OCI-LY7 (cell line): ENCODE measurements around the gene BMP8B. TPM values are rescaled to one million over a fixed set of nuclear protein-coding genes. Genes with fewer than 3 reads are reported as not detected.

ENCODE experiments used
- BruUV-seq: library from RNA; stranded (reverse); fragments of 400-500 nt; replicated peaks from 2 replicates; lab custom pipeline; 2021; lab: Mats Ljungman, UMichigan
- CTCF ChIA-PET: fragments of 300-600 bp; sonication (Branson Sonifier 250); formaldehyde crosslinking; loops from one replicate; lab custom pipeline; 2022; ENCODE audit warnings: antibody characterized with exemption; ENCODE audit not compliant: unreplicated experiment; lab: Charles Lee
- POLR2A ChIA-PET: fragments of 300-600 bp; sonication (Branson Sonifier 250); formaldehyde crosslinking; loops from one replicate; lab custom pipeline; 2022; ENCODE audit warnings: antibody characterized with exemption; lab: Charles Lee
- DNase-seq: peaks from one replicate; pipeline ENCODE4 v3.0.0-alpha.2; 2015; ENCODE audit warnings: low spot score
- H2AFZ ChIP-seq: fragments of 200-600 bp; sonication (generic), shearing (Covaris generic); 2 replicates; pipeline ENCODE4 v1.6.1; 2014; ENCODE audit warnings: mild to moderate bottlenecking, antibody characterized with exemption, low read length, moderate library complexity
- H3K27ac ChIP-seq: fragments of 200-600 bp; sonication (generic); 2 replicates; pipeline ENCODE4 v1.5.1; 2014; ENCODE audit warnings: mixed run types, low read depth, mild to moderate bottlenecking, moderate library complexity, low read length, inconsistent platforms; ENCODE audit not compliant: poor library complexity, severe bottlenecking
- H3K36me3 ChIP-seq: fragments of 200-600 bp; sonication (generic); 2 replicates; pipeline ENCODE4 v1.6.1; 2014; ENCODE audit warnings: mild to moderate bottlenecking, antibody characterized with exemption, low read length, moderate library complexity, mixed read lengths; ENCODE audit not compliant: insufficient read depth
- H3K4me1 ChIP-seq: fragments of 200-600 bp; sonication (generic); 2 replicates; pipeline ENCODE4 v1.5.1; 2014; ENCODE audit warnings: mild to moderate bottlenecking, low read length; ENCODE audit not compliant: insufficient read depth, poor library complexity, severe bottlenecking
- H3K4me2 ChIP-seq: fragments of 200-600 bp; sonication (generic); 2 replicates; pipeline ENCODE4 v1.6.1; 2014; ENCODE audit warnings: mild to moderate bottlenecking, low read length
- H3K4me3 ChIP-seq: fragments of 200-600 bp; sonication (generic); 2 replicates; pipeline ENCODE4 v1.5.1; 2014; ENCODE audit warnings: mild to moderate bottlenecking, low read depth, low read length; ENCODE audit not compliant: poor library complexity, severe bottlenecking
- H3K79me2 ChIP-seq: fragments of 200-600 bp; sonication (generic); 2 replicates; pipeline ENCODE4 v1.6.1; 2016; ENCODE audit warnings: low read depth, mild to moderate bottlenecking, low read length, moderate library complexity, mixed read lengths; ENCODE audit not compliant: insufficient read depth
- H3K9me2 ChIP-seq: fragments of 200-600 bp; sonication (generic); 2 replicates; pipeline ENCODE4 v1.6.1; 2016; ENCODE audit warnings: mild to moderate bottlenecking, low read length, mixed read lengths; ENCODE audit not compliant: insufficient read depth
- H3K9me3 ChIP-seq: fragments of 200-600 bp; sonication (generic); 2 replicates; pipeline ENCODE4 v1.6.1; 2014; ENCODE audit warnings: mild to moderate bottlenecking, mixed run types, low read length, mixed read lengths
- H4K20me1 ChIP-seq: fragments of 200-600 bp; sonication (generic); 2 replicates; pipeline ENCODE4 v1.6.1; 2014; ENCODE audit warnings: mild to moderate bottlenecking, antibody characterized with exemption, low read length, moderate library complexity, mixed read lengths; ENCODE audit not compliant: insufficient read depth
- CTCF ChIP-seq: fragments of 200-600 bp; sonication (generic); conservative IDR thresholded peaks from 2 replicates; pipeline ENCODE4 v1.5.1; 2014; ENCODE audit warnings: mild to moderate bottlenecking, antibody characterized with exemption, low read length, moderate library complexity, mixed read lengths
- EZH2phosphoT487 ChIP-seq: fragments of 200-600 bp; sonication (generic); IDR thresholded peaks from 2 replicates; pipeline ENCODE4 v1.6.1; 2018; ENCODE audit warnings: low read depth, borderline replicate concordance, mild to moderate bottlenecking, mixed run types, antibody characterized with exemption, low read length, moderate library complexity, mixed read lengths
- intact Hi-C: fragments of 100-400 bp; cut with micrococcal nuclease; formaldehyde crosslinking; loops from one replicate; pipeline ENCODE4 v1.10.0; 2022; ENCODE audit not compliant: unreplicated experiment
- total RNA-seq, 2 experiments: library from RNA; depleted of rRNA in 1 of 2; stranded (reverse); fragments of >200 nt in 1 of 2; shearing (Covaris generic) in 1 of 2; gene quantifications; 2 replicates each; pipeline ENCODE4 v1.2.3, GENCODE V29; 2014 to 2022

BMP8B gene
- total RNA-seq, 2 experiments from 2014 or later, result 0.34 TPM; not detected in 1

- Histone ChIP-seq H4K20me1 (no peaks in the 10 kb centered on the region), H3K4me3 (no peak overlapping the region), H3K4me2 (no peak overlapping the region), H3K9me2 (no peaks in the 10 kb centered on the region), H3K79me2 (peaks cover 24% of the 10 kb centered on the region; the same call in 1 of the 2 replicates), H3K9me3 (no peaks in the 10 kb centered on the region), H3K4me1 (peaks cover 30% of the 10 kb centered on the region), H2AFZ (no peak overlapping the region), H3K27ac (no peak overlapping the region), H3K36me3 (peaks cover 28% of the 10 kb centered on the region)
- ChIA-PET POLR2A (interaction anchor here (0.7 to 1.8 kb wide), 2 partner anchors 16 to 62 kb away, joined by 3 to 4 read pairs; no protein-coding TSS in a partner anchor), CTCF (no interaction called here)
- DNase-seq, result no peak
- intact Hi-C loops, result no loop called here
- TF ChIP-seq EZH2phosphoT487 (no peak), CTCF (no peak)
- BruUV-seq, result no TSS peak
Observed at GRCh38 chr1:39737546-39738169, 51.0 kb downstream of the BMP8B start.

- intact Hi-C loops, result no loop called here
- peaks cover 20% of the 10 kb centered on the region; the same call in 1 of the 2 replicates for H3K79me2 ChIP-seq
- peaks cover 22% of the 10 kb centered on the region for H3K4me1 ChIP-seq
- no peaks in the 10 kb centered on the region for H4K20me1 ChIP-seq
- H3K9me3 ChIP-seq, result no peaks in the 10 kb centered on the region
- no peak overlapping the region for H3K4me3 ChIP-seq
- no TSS peak for BruUV-seq
- H3K27ac ChIP-seq, result no peak overlapping the region
- H2AFZ ChIP-seq, result no peak overlapping the region
- POLR2A ChIA-PET, result interaction anchor here (0.5 to 1.1 kb wide), 3 partner anchors 9 to 611 kb away, joined by 3 to 4 read pairs (median 3); no protein-coding TSS in a partner anchor
- CTCF ChIA-PET, result no interaction called here
- no peak for DNase-seq
- H3K9me2 ChIP-seq, result no peaks in the 10 kb centered on the region
- TF ChIP-seq CTCF, result no peak
- no peak for TF ChIP-seq EZH2phosphoT487
- peaks cover 9% of the 10 kb centered on the region; the same call in 1 of the 2 replicates for H3K36me3 ChIP-seq
- no peak overlapping the region for H3K4me2 ChIP-seq
Observed at GRCh38 chr1:39735731-39736130, 52.9 kb downstream of the BMP8B start.

- H3K36me3 ChIP-seq, result no peaks in the 10 kb centered on the region
- H2AFZ ChIP-seq, result no peak overlapping the region
- CTCF ChIA-PET, result no interaction called here
- H3K9me2 ChIP-seq, result no peaks in the 10 kb centered on the region
- H3K4me3 ChIP-seq, result no peak overlapping the region
- no peak overlapping the region for H3K4me2 ChIP-seq
- no peaks in the 10 kb centered on the region for H3K9me3 ChIP-seq
- intact Hi-C loops, result no loop called here
- POLR2A ChIA-PET, result no interaction called here
- DNase-seq, result no peak
- H3K79me2 ChIP-seq, result no peaks in the 10 kb centered on the region
- no peak for TF ChIP-seq EZH2phosphoT487
- no peak for TF ChIP-seq CTCF
- H3K4me1 ChIP-seq, result peaks cover 2% of the 10 kb centered on the region
- H3K27ac ChIP-seq, result no peak overlapping the region
- no TSS peak for BruUV-seq
- H4K20me1 ChIP-seq, result no peaks in the 10 kb centered on the region
Observed at GRCh38 chr1:39733161-39733560, 55.5 kb downstream of the BMP8B start.
